DMS 273 treated with DMSO at 0.1 percent for 48 hours (cell line): ENCODE results near the gene CDC5L.
"Not testable (repeated sequence)": the region's sequence is repeated elsewhere in the genome, so short reads cannot be mapped to it uniquely, and the experiment has no call there.

Source experiments
- DNase-seq: peaks from one replicate; lab custom pipeline; 2025; lab: John Stamatoyannopoulos, UW

CDC5L gene

GRCh38 chr6:44415873-44416502 is 28.5 kb downstream of the CDC5L start:
- no peak for DNase-seq

DNA sequence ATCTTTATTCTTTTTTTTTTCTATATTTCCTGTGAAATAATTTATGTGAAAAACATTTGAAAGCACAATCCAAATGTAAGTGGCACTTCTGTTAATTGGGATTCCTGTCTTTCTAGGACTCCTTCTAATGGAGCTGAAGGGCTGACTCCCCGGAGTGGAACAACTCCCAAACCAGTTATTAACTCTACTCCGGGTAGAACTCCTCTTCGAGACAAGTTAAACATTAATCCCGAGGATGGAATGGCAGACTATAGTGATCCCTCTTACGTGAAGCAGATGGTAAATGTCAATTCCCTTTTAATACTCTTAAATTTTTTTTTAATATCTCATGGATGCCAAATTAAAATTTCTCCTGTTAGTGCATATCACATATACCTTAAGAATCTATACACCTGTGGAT is 35.0 kb downstream of the CDC5L start:
- DNase-seq: no peak

GRCh38 chr6:44423306-44423705 is 35.8 kb downstream of the CDC5L start:
- DNase-seq: no peak

- DNase-seq: no peak
Observed at GRCh38 chr6:44425951-44426350, 38.4 kb downstream of the CDC5L start.

GRCh38 chr6:44428682-44429081 is 41.2 kb downstream of the CDC5L start:
- no peak for DNase-seq

- no peak for DNase-seq
Observed at GRCh38 chr6:44430326-44430725, 42.8 kb downstream of the CDC5L start.

GRCh38 chr6:44431118-44431725 is 43.7 kb downstream of the CDC5L start:
- peak; percentile 43 for DNase-seq

DNA sequence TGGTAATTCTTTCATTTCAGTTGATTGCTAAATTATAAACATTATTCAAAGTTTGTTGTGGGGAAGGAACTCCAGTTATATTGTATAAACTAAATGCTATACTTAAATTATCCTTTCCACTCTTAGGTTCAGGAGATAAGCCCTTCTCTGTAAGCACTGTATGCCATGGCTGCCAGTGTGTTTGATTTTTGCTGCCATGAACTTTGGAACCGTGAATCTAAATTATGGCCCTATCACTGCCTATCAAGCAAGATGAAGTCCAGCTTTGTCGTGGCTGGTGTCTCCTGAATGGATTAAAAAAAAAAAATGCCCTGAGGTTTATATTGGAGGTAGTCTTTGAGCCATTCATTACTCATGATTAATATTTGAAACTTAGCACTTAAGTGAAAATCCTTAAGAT is 44.7 kb downstream of the CDC5L start:
- no peak for DNase-seq

DNA sequence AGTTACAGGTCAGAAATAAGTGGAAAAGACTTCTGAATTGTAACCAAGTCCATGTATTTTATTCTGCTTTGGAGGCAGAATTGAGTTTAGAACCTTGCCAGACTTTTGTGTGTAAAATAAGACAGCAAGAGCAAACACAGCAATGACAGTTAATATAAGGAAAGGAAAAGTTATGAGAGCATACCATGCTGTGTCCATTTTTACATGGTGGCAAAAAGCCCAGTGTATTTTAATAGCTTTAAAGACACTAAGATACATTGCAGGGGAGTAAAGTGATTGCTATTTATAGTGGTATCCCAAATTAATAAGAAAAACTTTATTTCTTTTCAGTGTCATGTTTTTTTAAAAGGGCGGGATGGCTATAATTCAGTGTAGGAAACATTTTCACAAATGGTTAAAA is 45.2 kb downstream of the CDC5L start:
- no peak for DNase-seq

DNA sequence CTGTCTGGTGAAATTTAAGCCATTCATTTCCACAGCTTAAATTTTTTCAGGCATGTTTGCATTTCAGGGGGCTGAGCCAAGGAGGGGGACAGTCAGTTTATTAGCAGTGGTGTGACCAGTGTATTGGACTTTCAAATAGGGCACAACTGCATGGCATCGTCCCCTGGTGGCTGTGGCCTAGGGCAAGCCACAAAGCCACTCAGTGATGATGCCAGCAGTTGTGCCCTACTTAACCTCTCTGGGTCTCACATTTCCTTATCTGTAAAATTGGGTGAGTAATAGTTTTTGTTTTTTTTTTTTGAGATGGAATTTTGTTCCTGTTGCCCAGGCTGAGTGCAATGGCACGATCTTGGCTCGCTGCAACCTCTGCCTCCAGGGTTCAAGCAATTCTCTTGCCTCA is 48.0 kb downstream of the CDC5L start:
- no peak for DNase-seq

- no peak for DNase-seq
Observed at GRCh38 chr6:44438827-44439226, 51.3 kb downstream of the CDC5L start.

DNA sequence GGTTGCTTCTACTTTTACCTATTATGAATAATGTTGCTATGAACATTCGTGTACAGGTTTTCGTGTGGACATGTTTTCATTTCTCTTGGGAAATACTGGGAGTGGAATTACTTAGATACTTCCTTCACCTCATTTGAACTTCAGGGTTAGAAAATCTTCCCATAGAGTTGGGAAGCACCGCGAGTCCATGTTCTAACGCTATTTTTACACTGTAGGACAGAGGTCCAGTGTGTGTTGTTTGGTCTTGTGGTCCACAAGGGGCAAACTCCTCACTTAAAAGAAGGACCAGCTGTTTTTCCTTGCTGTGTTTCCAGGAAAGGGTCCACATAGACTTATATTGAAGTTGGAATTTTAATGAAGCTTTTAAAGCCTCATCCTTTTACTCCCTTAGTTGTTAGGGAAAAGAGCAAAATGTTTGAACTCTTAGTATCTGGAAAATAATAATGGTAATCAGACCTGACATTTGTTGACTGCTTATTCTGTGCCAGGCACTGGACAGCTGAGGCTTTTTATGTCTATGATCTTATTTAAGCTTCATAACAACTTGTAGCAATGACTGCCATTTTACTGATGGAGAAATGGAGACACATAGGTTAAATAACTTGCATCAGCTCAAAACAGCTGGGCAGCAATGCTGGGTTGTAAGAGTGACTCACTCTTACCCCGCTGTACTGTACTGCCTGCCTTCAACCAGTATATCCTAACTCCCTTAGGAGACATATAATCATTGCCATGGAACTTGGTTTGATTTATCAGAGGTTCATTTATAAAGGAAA is 52.0 kb downstream of the CDC5L start:
- DNase-seq: no peak

GRCh38 chr6:44441091-44441855 is 53.8 kb downstream of the CDC5L start:
- DNase-seq: no peak

- no peak for DNase-seq
Observed at GRCh38 chr6:44442236-44442635, 54.7 kb downstream of the CDC5L start.

- DNase-seq: no peak
Observed at GRCh38 chr6:44442833-44443444, 55.4 kb downstream of the CDC5L start.

- peak; percentile 73 for DNase-seq
Observed at GRCh38 chr6:44444853-44445252, 57.3 kb downstream of the CDC5L start.

- DNase-seq: peak; percentile 57
Observed at GRCh38 chr6:44446626-44447300, 59.3 kb downstream of the CDC5L start.

GRCh38 chr6:44449181-44449580 is 61.7 kb downstream of the CDC5L start:
- DNase-seq: not testable (repeated sequence)

- no peak for DNase-seq
Observed at GRCh38 chr6:44451803-44452695, 64.5 kb downstream of the CDC5L start.

DNA sequence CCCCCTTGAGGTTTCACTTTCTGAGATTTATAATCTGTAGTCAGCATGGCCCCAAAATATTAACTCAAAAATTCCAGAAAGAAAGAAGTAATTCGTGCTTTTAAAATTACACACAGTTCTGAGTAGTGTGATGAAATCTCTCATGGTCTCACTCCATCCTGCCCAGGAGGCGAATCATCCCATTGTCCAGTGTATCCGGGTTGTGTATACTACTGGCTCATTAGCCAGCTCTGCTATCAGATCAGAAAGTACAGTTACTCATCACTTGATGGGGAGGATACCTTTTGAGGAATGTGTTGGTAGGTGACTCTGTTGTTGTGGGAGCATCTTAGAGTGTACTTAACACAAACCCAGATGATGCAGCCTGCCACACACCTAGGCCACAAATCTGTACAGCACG is 65.2 kb downstream of the CDC5L start:
- no peak for DNase-seq

GRCh38 chr6:44453146-44453545 is 65.6 kb downstream of the CDC5L start:
- DNase-seq: no peak
